ENCODE measurements around the gene HNF1B.

Gene HNF1B

GRCh38 chr17:37664214-37664613 lies 80.6 kb downstream of the HNF1B start:
- no peak for DNase-seq

GRCh38 chr17:37662353-37662752 lies 82.5 kb downstream of the HNF1B start:
- no peak for DNase-seq

GRCh38 chr17:37661400-37662014 lies 83.4 kb downstream of the HNF1B start:
- DNase-seq: no peak

GRCh38 chr17:37659925-37660324 lies 84.9 kb downstream of the HNF1B start:
- no peak for DNase-seq

DNA sequence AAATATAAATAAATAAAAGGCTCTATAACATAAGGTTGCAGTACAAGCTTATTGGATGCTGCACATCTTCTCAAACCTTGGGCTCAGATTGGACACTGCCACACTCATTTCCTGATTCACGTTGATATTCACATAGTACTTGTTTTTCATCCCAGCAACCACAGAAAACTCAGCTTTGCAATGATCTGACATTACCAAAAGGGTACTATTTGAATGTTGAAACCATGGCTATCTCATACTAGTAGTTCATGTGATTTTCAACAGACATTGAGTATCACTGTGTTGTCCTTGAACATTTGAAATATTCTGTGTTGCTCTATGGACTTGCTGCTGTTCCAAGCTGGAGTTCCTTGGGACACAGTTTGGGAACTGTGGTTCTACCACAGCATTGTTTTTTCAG lies 87.7 kb downstream of the HNF1B start:
- no peak for DNase-seq

- no peak for DNase-seq
Observed at GRCh38 chr17:37651849-37652248, 93.0 kb downstream of the HNF1B start.

DNA sequence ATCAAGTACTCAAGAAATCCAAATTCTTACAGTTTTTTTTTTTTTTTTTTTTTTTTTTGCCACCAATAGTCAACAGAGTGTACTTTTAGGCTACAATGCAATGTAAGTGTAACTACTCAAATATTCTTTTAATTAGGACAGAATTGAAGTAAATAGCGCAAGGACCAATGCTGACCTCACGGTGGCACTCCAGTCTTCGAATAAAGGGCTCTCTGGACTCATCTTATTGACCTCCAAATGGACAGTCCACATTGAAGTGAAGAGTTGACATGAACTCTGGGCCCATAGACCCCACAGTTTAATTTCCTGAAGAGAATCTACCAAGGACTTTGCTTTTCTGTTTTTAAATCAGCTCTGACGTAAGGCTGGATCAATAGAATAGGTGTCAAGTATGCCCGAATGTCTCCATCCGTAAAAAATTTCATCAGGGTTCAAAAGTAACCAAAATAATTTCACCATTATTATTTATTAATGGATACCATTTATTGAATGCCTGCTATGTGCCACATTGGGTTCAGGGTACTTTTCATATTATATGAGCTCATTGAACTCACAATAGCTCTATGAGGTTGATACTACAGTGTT lies 94.3 kb downstream of the HNF1B start:
- DNase-seq: no peak

DNA sequence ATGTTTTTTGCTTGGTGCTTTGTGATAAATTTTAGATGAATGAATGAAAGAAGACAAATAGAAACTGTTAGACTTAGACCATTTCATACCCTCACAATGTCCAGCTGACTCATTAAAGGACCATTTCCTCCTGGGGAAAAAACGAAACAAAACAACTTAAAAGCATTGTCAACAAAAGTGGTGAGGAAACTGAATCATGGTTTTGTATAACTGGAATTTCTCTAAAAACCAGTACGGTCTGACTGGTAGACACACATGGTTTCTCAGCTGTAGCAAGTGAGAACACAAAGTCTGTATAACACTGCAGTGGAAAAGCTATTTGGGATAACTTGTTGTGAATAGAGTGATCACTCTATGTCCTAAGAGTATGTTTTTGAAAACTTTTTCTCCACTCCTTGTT lies 96.3 kb downstream of the HNF1B start:
- DNase-seq: no peak

GRCh38 chr17:37647856-37648255 lies 97.0 kb downstream of the HNF1B start:
- no peak for DNase-seq

GRCh38 chr17:37643869-37644268 lies 101.0 kb downstream of the HNF1B start:
- DNase-seq: no peak

DNA sequence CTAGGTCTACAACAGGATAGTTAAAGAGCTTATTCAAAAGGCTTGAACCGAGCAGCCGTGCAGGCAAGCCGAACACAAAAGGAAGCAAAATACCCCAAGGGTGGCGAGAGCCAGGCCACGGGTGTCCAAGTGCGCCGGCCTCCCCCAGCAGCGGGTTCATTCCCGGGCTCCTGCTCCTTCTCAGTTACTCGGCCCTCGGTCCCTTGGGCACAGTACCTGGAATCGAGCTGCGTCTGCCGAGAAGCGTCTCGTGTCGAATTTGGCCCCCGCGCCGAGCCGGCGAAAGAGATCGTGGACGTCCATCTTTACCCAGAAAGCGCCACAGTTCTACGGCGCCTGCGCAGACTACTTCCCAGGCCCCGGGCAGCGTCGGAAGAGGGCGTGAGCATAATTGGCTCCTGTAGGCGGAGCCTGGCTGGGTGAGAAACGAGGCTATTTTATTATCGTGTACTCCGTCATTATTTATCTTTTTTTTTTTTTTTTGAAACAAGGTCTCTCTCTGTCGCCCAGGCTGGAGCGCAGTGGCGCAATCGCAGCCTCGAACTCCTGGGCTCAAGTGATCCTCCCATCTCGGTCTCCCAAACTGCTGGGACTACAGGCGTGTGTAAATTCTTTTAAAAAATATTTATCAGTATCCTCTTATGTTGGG lies 101.6 kb downstream of the HNF1B start, which contains the start of gene DDX52:
Gene DDX52, minus strand, starts transcription at position 329 of the 649 bp plus-strand sequence. Its CDS starts 26 bp downstream, at position 303.
- peak; percentile 63 to 83 for DNase-seq

DNA sequence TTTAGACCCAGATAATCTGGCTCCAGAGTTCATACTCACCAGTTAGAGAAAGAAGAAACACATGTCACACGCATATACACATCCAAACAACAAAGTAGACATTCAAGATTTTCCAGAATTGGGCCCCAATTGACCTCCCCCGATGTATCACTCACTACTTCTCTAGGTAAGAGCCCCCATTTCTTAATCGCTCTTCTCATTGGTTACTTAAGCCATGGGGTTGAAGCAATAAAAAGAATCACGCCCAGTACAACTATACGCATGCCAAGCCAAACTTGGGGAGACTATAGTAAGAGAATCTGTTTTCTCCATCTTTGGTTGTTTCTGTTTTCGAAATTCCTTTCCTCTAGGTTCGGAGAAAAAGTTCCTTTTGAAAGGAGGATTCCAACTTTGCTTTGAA lies 102.2 kb downstream of the HNF1B start:
- DNase-seq: no peak

DNA sequence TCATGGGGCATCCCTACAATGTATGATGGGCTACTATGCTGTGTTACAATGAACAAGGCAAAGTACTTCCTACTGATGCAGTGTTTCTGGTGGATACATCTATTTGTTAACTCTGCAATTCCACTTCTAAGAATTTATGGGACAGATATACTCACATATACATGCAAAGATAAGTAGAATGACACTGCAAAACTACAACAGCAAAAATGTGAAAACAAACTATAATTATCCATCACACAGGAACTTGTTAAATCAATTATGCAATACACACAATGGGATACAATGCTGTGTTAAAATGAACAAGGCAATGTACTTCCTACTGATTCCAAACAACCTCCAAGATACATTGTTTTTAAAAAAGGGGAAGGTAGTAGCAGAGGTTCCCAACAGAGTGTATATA lies 104.8 kb downstream of the HNF1B start:
- no peak for DNase-seq

DNA sequence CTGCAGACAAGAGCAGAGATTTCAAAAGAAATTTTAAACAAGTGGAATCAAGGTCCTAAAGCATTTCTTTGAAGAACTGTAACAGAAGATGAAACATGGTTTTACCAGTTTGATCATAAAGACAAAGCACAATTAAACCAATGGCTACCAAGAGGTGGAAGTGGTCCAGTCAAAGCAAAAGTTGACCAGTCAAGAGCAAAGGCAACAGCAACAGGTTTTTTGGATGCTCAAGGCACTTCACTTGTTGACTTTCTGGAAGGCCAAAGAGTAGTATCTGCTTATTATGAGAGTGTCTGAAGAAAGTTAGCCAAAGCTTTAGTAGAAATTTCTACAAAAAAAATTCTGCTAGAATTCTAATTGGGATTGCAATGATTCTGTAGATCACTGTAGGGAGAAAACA lies 106.9 kb downstream of the HNF1B start:
- DNase-seq: no peak
